ENCODE data around the gene TTC34.

GRCh38 chr1:2837316-2837715, 35.8 kb upstream of the TTC34 start:
- no peak for TF ChIP-seq CREB1 (CRISPR knock-in tag; IDR thresholded peaks at IDR 0.05; ENCODE audit: low read depth)
- TF ChIP-seq, protein P1, sequence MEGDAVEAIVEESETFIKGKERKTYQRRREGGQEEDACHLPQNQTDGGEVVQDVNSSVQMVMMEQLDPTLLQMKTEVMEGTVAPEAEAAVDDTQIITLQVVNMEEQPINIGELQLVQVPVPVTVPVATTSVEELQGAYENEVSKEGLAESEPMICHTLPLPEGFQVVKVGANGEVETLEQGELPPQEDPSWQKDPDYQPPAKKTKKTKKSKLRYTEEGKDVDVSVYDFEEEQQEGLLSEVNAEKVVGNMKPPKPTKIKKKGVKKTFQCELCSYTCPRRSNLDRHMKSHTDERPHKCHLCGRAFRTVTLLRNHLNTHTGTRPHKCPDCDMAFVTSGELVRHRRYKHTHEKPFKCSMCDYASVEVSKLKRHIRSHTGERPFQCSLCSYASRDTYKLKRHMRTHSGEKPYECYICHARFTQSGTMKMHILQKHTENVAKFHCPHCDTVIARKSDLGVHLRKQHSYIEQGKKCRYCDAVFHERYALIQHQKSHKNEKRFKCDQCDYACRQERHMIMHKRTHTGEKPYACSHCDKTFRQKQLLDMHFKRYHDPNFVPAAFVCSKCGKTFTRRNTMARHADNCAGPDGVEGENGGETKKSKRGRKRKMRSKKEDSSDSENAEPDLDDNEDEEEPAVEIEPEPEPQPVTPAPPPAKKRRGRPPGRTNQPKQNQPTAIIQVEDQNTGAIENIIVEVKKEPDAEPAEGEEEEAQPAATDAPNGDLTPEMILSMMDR (conservative IDR thresholded peaks at IDR 0.05; ENCODE audit: low read depth in 2 of 2), result no peak
- no peak for TF ChIP-seq EZH2 (IDR thresholded peaks at IDR 0.05; ENCODE audit: low read depth, unreplicated experiment)
- TF ChIP-seq EZH2phosphoT487 (IDR thresholded peaks at IDR 0.05; ENCODE audit: unreplicated experiment), result no peak
- TF ChIP-seq NANOG (IDR thresholded peaks at IDR 0.05; ENCODE audit: borderline replicate concordance), result no peak
- no peak for TF ChIP-seq REST (IDR thresholded peaks at IDR 0.05; ENCODE audit: unreplicated experiment)
- TF ChIP-seq JUNB (IDR thresholded peaks at IDR 0.05; ENCODE audit: unreplicated experiment), result no peak
- no peak for TF ChIP-seq ZNF114 (CRISPR knock-in tag; IDR thresholded peaks at IDR 0.05)
- no peak for TF ChIP-seq POLR2AphosphoS5 (IDR thresholded peaks at IDR 0.05; ENCODE audit: low read depth)
- no peak for TF ChIP-seq STAT1 (IDR thresholded peaks at IDR 0.05; ENCODE audit: unreplicated experiment)
- TF ChIP-seq ZNF331 (CRISPR knock-in tag; IDR thresholded peaks at IDR 0.05; ENCODE audit: low read depth), result no peak
